OCI-LY1 (cell line): Measurements from ENCODE around the gene CNTNAP2.

Experiments used
- H2AFZ ChIP-seq: fragments of 200-600 bp; sonication (generic), shearing (Covaris generic); 2 replicates; pipeline ENCODE4 v1.6.0; 2014; ENCODE audit warnings: antibody characterized with exemption, mild to moderate bottlenecking, low read length
- H3F3A ChIP-seq: fragments of 200-600 bp; sonication (generic), shearing (Covaris generic); 2 replicates; pipeline ENCODE4 v1.6.0; 2014; ENCODE audit warnings: mild to moderate bottlenecking, antibody characterized with exemption, low read length, moderate library complexity; ENCODE audit not compliant: insufficient read depth
- H3K27ac ChIP-seq: fragments of 200-600 bp; sonication (generic); 2 replicates; pipeline ENCODE4 v1.5.1; 2014; ENCODE audit warnings: low read length, mixed run types, mild to moderate bottlenecking, low read depth; ENCODE audit not compliant: poor library complexity, severe bottlenecking
- H3K27me3 ChIP-seq: fragments of 200-600 bp; sonication (generic); 2 replicates; pipeline ENCODE4 v1.6.0; 2014; ENCODE audit warnings: antibody characterized with exemption, mild to moderate bottlenecking, low read length, moderate library complexity; ENCODE audit not compliant: insufficient read depth
- H3K36me3 ChIP-seq: fragments of 200-600 bp; sonication (generic); 2 replicates; pipeline ENCODE4 v1.6.1; 2014; ENCODE audit warnings: mild to moderate bottlenecking, antibody characterized with exemption, low read length, moderate library complexity, mixed read lengths; ENCODE audit not compliant: insufficient read depth
- H3K4me1 ChIP-seq: fragments of 200-600 bp; sonication (generic); 2 replicates; pipeline ENCODE4 v1.5.1; 2014; ENCODE audit warnings: mild to moderate bottlenecking, low read length, moderate library complexity; ENCODE audit not compliant: insufficient read depth, severe bottlenecking
- H3K4me2 ChIP-seq: fragments of 200-600 bp; sonication (generic), shearing (Covaris generic); 2 replicates; pipeline ENCODE4 v1.6.1; 2014; ENCODE audit warnings: low read length
- H3K4me3 ChIP-seq: fragments of 200-600 bp; sonication (generic); 2 replicates; pipeline ENCODE4 v1.5.1; 2014; ENCODE audit warnings: low read length, low read depth, mild to moderate bottlenecking, mixed read lengths; ENCODE audit not compliant: poor library complexity, severe bottlenecking
- H3K79me2 ChIP-seq: fragments of 200-600 bp; shearing (Covaris generic); 2 replicates; pipeline ENCODE4 v1.6.1; 2016; ENCODE audit warnings: mixed run types, low read length, mixed read lengths; ENCODE audit not compliant: insufficient read depth
- H3K9ac ChIP-seq: fragments of 200-600 bp; sonication (generic), shearing (Covaris generic); 2 replicates; pipeline ENCODE4 v1.6.1; 2014; ENCODE audit warnings: mild to moderate bottlenecking, low read length, mixed read lengths
- H3K9me2 ChIP-seq: fragments of 200-600 bp; sonication (generic), shearing (Covaris generic); 2 replicates; pipeline ENCODE4 v1.6.1; 2014; ENCODE audit warnings: low read depth, mild to moderate bottlenecking, low read length, mixed read lengths
- H3K9me3 ChIP-seq: fragments of 200-600 bp; shearing (Covaris generic); 2 replicates; pipeline ENCODE4 v1.6.1; 2014; ENCODE audit warnings: low read length, mixed read lengths
- H4K20me1 ChIP-seq: fragments of 200-600 bp; sonication (generic), shearing (Covaris generic); 2 replicates; pipeline ENCODE4 v1.6.0; 2016; ENCODE audit warnings: mild to moderate bottlenecking, low read length; ENCODE audit not compliant: insufficient read depth
- CTCF ChIP-seq: fragments of 200-600 bp; sonication (generic), shearing (Covaris generic); IDR thresholded peaks from 2 replicates; pipeline ENCODE4 v1.5.1; 2017; ENCODE audit warnings: mild to moderate bottlenecking, antibody characterized with exemption, low read length, moderate library complexity, mixed read lengths
- EZH2 ChIP-seq: fragments of 200-600 bp; sonication (generic), shearing (Covaris generic); IDR thresholded peaks from 2 replicates; pipeline ENCODE4 v1.8.0; 2017; ENCODE audit warnings: borderline replicate concordance, mixed run types, mild to moderate bottlenecking, antibody characterized with exemption, low read length, moderate library complexity, mixed read lengths

Gene CNTNAP2

GRCh38 chr7:147811923-147812322 is 1695.3 kb downstream of the CNTNAP2 start:
- H3K4me1 ChIP-seq: no peaks in the 10 kb centered on the region

GRCh38 chr7:147813316-147813715 is 1696.7 kb downstream of the CNTNAP2 start:
- TF ChIP-seq CTCF (no peak), EZH2 (no peak)
- H3K27ac ChIP-seq: no peak overlapping the region
- no peak overlapping the region for H3K4me3 ChIP-seq
- no peaks in the 10 kb centered on the region for H3K9me2 ChIP-seq
- no peaks in the 10 kb centered on the region for H3K79me2 ChIP-seq
- H3K9ac ChIP-seq: no peak overlapping the region
- H3K36me3 ChIP-seq: no peaks in the 10 kb centered on the region
- no peak overlapping the region for H2AFZ ChIP-seq
- H3K4me2 ChIP-seq: no peak overlapping the region
- H3F3A ChIP-seq: no peaks in the 10 kb centered on the region
- H3K27me3 ChIP-seq: no peaks in the 10 kb centered on the region
- H3K4me1 ChIP-seq: no peaks in the 10 kb centered on the region
- H4K20me1 ChIP-seq: no peaks in the 10 kb centered on the region
- H3K9me3 ChIP-seq: no peaks in the 10 kb centered on the region

More at GRCh38 chr7:147811923-147812322, 1695.3 kb downstream of the CNTNAP2 start:
- H3K27me3 ChIP-seq: no peaks in the 10 kb centered on the region
- H2AFZ ChIP-seq: no peak overlapping the region
- no peak overlapping the region for H3K4me3 ChIP-seq
- H3K79me2 ChIP-seq: no peaks in the 10 kb centered on the region
- TF ChIP-seq EZH2 (no peak), CTCF (no peak)
- no peak overlapping the region for H3K27ac ChIP-seq
- H3K4me2 ChIP-seq: no peak overlapping the region
- H3F3A ChIP-seq: no peaks in the 10 kb centered on the region
- H3K9me2 ChIP-seq: no peaks in the 10 kb centered on the region
- no peak overlapping the region for H3K9ac ChIP-seq
- H4K20me1 ChIP-seq: no peaks in the 10 kb centered on the region
- H3K36me3 ChIP-seq: no peaks in the 10 kb centered on the region
- no peaks in the 10 kb centered on the region for H3K9me3 ChIP-seq

GRCh38 chr7:147818317-147818716 is 1701.7 kb downstream of the CNTNAP2 start:
- H3K4me2 ChIP-seq: no peak overlapping the region
- no peak for TF ChIP-seq CTCF
- no peak for TF ChIP-seq EZH2

More at GRCh38 chr7:147818317-147818716, 1701.7 kb downstream of the CNTNAP2 start:
- Histone ChIP-seq H3K79me2 (no peaks in the 10 kb centered on the region), H3K4me1 (no peaks in the 10 kb centered on the region), H3K9me2 (no peaks in the 10 kb centered on the region), H3K36me3 (no peaks in the 10 kb centered on the region), H3K27ac (no peak overlapping the region), H4K20me1 (no peaks in the 10 kb centered on the region), H3F3A (no peaks in the 10 kb centered on the region), H3K4me3 (no peak overlapping the region), H2AFZ (no peak overlapping the region), H3K9me3 (no peaks in the 10 kb centered on the region), H3K27me3 (no peaks in the 10 kb centered on the region), H3K9ac (no peak overlapping the region)
